Smooth muscle cell (in vitro differentiated cells): ENCODE measurements around the gene SERPINA5. TPM values are rescaled to one million over a fixed set of nuclear protein-coding genes. Genes with fewer than 3 reads are reported as not detected.
"Not testable (repeated sequence)": the region's sequence is repeated elsewhere in the genome, so short reads cannot be mapped to it uniquely, and the experiment has no call there.

ENCODE experiments used
- DNase-seq: peaks from one replicate; lab custom pipeline; 2025; ENCODE audit not compliant: unreplicated experiment; lab: John Stamatoyannopoulos, UW
- H2AFZ ChIP-seq: fragments of 200-600 bp; sonication (generic); 2 replicates; pipeline ENCODE4 v1.6.0; 2016; ENCODE audit warnings: antibody characterized with exemption, low read depth, mild to moderate bottlenecking
- H3F3A ChIP-seq: fragments of 200-600 bp; sonication (generic); 2 replicates; pipeline ENCODE4 v1.6.0; 2017; ENCODE audit warnings: antibody characterized with exemption, low read depth
- H3K27ac ChIP-seq: fragments of 200-600 bp; sonication (generic); 2 replicates; pipeline ENCODE4 v1.5.1; 2016; ENCODE audit warnings: low read depth, mild to moderate bottlenecking
- H3K27me3 ChIP-seq: fragments of 200-600 bp; sonication (generic); 2 replicates; pipeline ENCODE4 v1.6.1; 2016; ENCODE audit warnings: low read depth, mild to moderate bottlenecking
- H3K36me3 ChIP-seq: fragments of 200-600 bp; sonication (generic); 2 replicates; pipeline ENCODE4 v1.5.1; 2016; ENCODE audit warnings: low read depth
- H3K4me1 ChIP-seq: fragments of 200-600 bp; sonication (generic); 2 replicates; pipeline ENCODE4 v1.5.1; 2016; ENCODE audit warnings: low read depth
- H3K4me2 ChIP-seq: fragments of 200-600 bp; sonication (generic); 2 replicates; pipeline ENCODE4 v1.6.0; 2016; ENCODE audit warnings: mild to moderate bottlenecking
- H3K4me3 ChIP-seq: fragments of 200-600 bp; sonication (generic); 2 replicates; pipeline ENCODE4 v1.5.1; 2016; ENCODE audit warnings: mild to moderate bottlenecking
- H3K79me2 ChIP-seq: fragments of 200-600 bp; sonication (generic); 2 replicates; pipeline ENCODE4 v1.6.0; 2016; ENCODE audit warnings: low read depth, mild to moderate bottlenecking
- H3K9ac ChIP-seq: fragments of 200-600 bp; sonication (generic); 2 replicates; pipeline ENCODE4 v1.6.0; 2016; ENCODE audit warnings: low read depth
- H3K9me3 ChIP-seq: fragments of 200-600 bp; sonication (generic); replicated peaks from 2 replicates; pipeline ENCODE4 v1.5.1; 2016; ENCODE audit warnings: low read depth
- H4K20me1 ChIP-seq: fragments of 200-600 bp; sonication (generic); 2 replicates; pipeline ENCODE4 v1.6.0; 2016; ENCODE audit warnings: low read depth
- WGBS: methylation state at CpG from one replicate; pipeline ENCODE4 v1.1.7; 2016; ENCODE audit warnings: low lambda C conversion rate; 5-methylcytosine and 5-hydroxymethylcytosine counted together
- polyA plus RNA-seq: library from polyadenylated mRNA; unstranded; fragments of >200 nt; fragmentation: Nextera tagmentation; extraction: Ambion mirVana; gene quantifications from 2 replicates; pipeline ENCODE4 v1.2.1, GENCODE V29; 2016
- total RNA-seq: library from RNA; depleted of rRNA; stranded (reverse); fragments of >200 nt; gene quantifications from 2 replicates; pipeline ENCODE4 v1.2.3, GENCODE V29; 2014
- TF ChIP-seq, protein P1 (sequence below): fragments of 200-600 bp; sonication (generic); IDR thresholded peaks from 2 replicates; pipeline ENCODE4 v1.5.1; 2017; ENCODE audit warnings: borderline replicate concordance, mild to moderate bottlenecking, antibody characterized with exemption; ENCODE audit not compliant: insufficient read depth, poor library complexity, severe bottlenecking

Gene SERPINA5
- total and polyA plus RNA-seq, 2 experiments from 2014 or later: 0.27 to 0.43 TPM

DNA sequence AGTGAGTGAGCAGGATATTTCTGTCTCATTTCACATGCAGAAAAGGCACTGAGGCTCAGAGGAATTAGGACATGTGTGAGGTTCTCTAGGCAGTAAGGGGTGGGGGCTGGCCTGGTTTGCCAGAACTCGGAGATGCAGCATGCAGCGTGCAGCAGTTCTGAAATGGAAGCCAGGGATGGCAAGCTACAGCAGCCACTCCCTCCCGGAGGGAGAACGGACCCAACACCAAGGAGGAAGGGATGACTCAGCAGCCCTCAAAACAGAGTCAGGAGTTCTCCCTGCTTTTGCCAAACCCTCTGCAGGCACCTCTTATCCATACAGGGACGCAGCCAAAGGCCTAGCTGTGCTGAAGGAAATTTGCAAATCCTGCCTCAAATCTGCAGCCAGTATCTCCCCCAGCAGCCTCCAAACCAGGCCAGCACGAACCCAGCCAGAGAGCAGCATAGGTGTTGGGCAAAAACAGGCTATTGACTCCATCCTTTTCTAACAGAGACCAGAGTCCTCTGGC, 20.7 kb downstream of the SERPINA5 start:
- TF ChIP-seq, protein P1, sequence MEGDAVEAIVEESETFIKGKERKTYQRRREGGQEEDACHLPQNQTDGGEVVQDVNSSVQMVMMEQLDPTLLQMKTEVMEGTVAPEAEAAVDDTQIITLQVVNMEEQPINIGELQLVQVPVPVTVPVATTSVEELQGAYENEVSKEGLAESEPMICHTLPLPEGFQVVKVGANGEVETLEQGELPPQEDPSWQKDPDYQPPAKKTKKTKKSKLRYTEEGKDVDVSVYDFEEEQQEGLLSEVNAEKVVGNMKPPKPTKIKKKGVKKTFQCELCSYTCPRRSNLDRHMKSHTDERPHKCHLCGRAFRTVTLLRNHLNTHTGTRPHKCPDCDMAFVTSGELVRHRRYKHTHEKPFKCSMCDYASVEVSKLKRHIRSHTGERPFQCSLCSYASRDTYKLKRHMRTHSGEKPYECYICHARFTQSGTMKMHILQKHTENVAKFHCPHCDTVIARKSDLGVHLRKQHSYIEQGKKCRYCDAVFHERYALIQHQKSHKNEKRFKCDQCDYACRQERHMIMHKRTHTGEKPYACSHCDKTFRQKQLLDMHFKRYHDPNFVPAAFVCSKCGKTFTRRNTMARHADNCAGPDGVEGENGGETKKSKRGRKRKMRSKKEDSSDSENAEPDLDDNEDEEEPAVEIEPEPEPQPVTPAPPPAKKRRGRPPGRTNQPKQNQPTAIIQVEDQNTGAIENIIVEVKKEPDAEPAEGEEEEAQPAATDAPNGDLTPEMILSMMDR: no peak
- H3K4me2 ChIP-seq: peak overlapping the region; percentile 61

DNA sequence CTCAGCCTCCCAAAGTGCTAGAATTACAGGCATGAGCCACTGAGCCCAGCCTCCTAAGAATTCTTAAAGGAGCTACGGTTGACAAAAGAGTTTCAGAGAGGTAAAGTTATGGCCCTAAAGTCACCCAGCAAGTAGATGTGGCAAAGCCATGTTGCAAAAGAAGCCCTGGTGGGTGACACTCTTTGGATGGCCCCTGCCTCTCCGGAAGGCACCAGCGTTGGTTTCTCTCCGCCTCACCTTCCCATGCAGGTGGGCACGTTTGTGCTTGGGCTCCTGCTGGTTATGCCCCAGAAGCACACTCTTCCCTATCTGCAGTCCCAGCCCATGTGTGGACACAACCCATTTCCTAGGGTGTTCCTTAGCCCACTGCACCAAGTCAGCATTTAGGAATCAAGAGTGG, 21.5 kb downstream of the SERPINA5 start:
- 93% methylated on average over 5 of the region's 5 CpGs for WGBS

More for the DNA sequence above, 20.7 kb downstream of the SERPINA5 start:
- 11% methylated on average over 6 of the region's 6 CpGs for WGBS
- no peaks in the 10 kb centered on the region for H3F3A ChIP-seq
- H4K20me1 ChIP-seq: no peaks in the 10 kb centered on the region
- H3K79me2 ChIP-seq: no peaks in the 10 kb centered on the region
- peak overlapping the region; percentile 30 for H3K27ac ChIP-seq
- DNase-seq: no peak
- no peaks in the 10 kb centered on the region for H3K36me3 ChIP-seq
- peaks cover 3% of the 10 kb centered on the region for H3K4me1 ChIP-seq
- no peak overlapping the region for H3K9ac ChIP-seq
- peak overlapping the region; percentile 9 for H2AFZ ChIP-seq
- no peak overlapping the region for H3K4me3 ChIP-seq
- H3K27me3 ChIP-seq: no peaks in the 10 kb centered on the region
- H3K9me3 ChIP-seq: no peaks in the 10 kb centered on the region

DNA sequence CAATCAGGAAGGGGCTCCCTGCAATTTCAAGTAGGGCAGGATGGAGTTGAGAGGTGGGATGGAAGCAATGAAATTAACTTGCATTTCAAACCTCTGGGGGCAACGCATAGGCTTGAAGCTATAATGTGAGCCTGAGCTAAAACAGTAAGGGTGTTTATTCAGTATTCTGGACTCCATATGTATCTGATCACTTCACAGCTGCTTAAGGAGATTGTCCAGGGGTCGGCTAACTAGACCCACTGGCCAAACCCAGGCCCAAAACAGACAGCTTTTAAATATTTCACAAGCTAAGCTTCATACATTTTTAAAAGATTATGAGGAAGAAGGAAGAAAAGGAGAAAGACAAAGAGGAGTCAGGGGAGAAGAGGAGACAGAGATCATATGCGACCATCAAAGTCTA, 24.1 kb downstream of the SERPINA5 start:
- H3K36me3 ChIP-seq: no peaks in the 10 kb centered on the region

More for the DNA sequence above, 21.5 kb downstream of the SERPINA5 start:
- Histone ChIP-seq H3K4me3 (no peak overlapping the region), H3K9me3 (no peaks in the 10 kb centered on the region), H3K4me1 (peaks cover 3% of the 10 kb centered on the region), H3F3A (no peaks in the 10 kb centered on the region), H3K36me3 (no peaks in the 10 kb centered on the region), H3K9ac (no peak overlapping the region), H3K79me2 (no peaks in the 10 kb centered on the region), H3K27ac (no peak overlapping the region), H3K27me3 (no peaks in the 10 kb centered on the region), H4K20me1 (no peaks in the 10 kb centered on the region), H3K4me2 (no peak overlapping the region), H2AFZ (no peak overlapping the region)
- TF ChIP-seq, protein P1: no peak
- DNase-seq: no peak

DNA sequence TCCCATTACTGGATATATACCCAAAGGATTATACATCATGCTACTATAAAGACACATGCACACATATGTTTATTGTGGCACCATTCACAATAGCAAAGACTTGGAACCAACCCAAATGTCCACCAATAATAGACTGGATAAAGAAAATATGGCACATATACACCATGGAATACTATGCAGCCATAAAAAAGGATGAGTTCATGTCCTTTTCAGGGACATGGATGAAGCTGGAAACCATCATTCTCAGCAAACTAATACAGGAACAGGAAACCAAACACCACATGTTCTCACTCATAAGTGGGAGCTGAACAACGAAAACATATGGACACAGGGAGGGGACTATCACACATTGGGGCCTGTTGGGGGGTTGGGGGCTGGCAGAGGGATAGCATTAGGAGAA, 27.7 kb downstream of the SERPINA5 start:
- not testable (repeated sequence) for H3K27ac ChIP-seq, H2AFZ ChIP-seq, H3K4me3 ChIP-seq, H3K79me2 ChIP-seq, H3F3A ChIP-seq, H3K36me3 ChIP-seq, H3K9ac ChIP-seq, H3K4me1 ChIP-seq, H3K9me3 ChIP-seq, DNase-seq, H3K4me2 ChIP-seq, H3K27me3 ChIP-seq, H4K20me1 ChIP-seq
- WGBS: 87% methylated on average over 1 of the region's 1 CpG

More for the DNA sequence above, 24.1 kb downstream of the SERPINA5 start:
- no peaks in the 10 kb centered on the region for H3F3A ChIP-seq
- H3K4me1 ChIP-seq: peaks cover 3% of the 10 kb centered on the region
- H2AFZ ChIP-seq: no peak overlapping the region
- H3K27me3 ChIP-seq: no peaks in the 10 kb centered on the region
- H3K9ac ChIP-seq: no peak overlapping the region
- TF ChIP-seq, protein P1: no peak
- H4K20me1 ChIP-seq: no peaks in the 10 kb centered on the region
- no peak overlapping the region for H3K27ac ChIP-seq
- no peak for DNase-seq
- no peaks in the 10 kb centered on the region for H3K79me2 ChIP-seq
- no peak overlapping the region for H3K4me2 ChIP-seq
- WGBS: 87% methylated on average over 3 of the region's 3 CpGs
- no peaks in the 10 kb centered on the region for H3K9me3 ChIP-seq
- H3K4me3 ChIP-seq: no peak overlapping the region
